ENCODE measurements around the gene DCTN2. TPM values are rescaled to one million over a fixed set of nuclear protein-coding genes. Genes with fewer than 3 reads are reported as not detected.

DCTN2 gene
- total and polyA plus RNA-seq, 8 donors, result 104 to 162 (median 155) TPM

GRCh38 chr12:57541001-57541400 is 6.0 kb downstream of the DCTN2 start:
- Histone ChIP-seq H3K36me3 (peaks cover 0 to 63% of the 10 kb centered on the region in 2 donors), H3K9me3 (no peaks in the 10 kb centered on the region), H3K4me3 (no peak overlapping the region), H3K27me3 (no peaks in the 10 kb centered on the region), H3K4me1 (peaks cover 9 to 31% of the 10 kb centered on the region in 2 donors), H3K27ac (no peak overlapping the region)
- TF ChIP-seq CTCF (IDR thresholded peaks at IDR 0.05), result no peak
- DNase-seq (no peak), ATAC-seq (no peak)
- intact Hi-C loops (cut with DNase I), result no loop called here

DNA sequence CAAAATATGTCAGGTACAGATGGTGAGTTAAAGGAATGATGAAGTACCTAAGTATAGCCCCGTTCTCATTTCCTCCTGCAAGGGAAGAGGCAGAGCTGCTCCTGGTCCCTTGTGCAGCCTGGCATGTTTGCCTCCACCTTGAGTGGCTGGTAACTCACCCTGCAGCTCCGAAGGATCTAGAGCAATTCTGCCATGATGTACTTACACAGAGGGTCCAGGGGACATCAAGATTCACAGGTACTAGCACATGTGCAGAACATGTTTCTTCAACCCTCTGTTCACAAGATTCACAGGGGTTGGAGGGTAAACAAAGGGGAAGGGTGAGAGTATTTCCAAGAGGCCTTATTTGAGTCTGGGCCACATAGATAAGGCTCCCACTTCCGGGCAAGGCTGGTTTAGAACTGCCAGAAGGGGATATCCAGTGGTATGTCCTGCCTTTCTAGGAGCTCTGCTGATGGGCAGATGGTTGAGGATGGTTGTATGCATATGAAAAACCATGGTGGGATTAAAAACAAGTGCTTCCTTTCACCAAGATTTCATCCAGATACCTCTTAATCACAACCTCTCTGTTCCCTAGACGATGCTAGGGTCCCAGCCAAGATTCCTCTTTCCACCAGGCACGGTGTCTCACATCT is 7.7 kb downstream of the DCTN2 start:
- Histone ChIP-seq H3K27me3 (no peaks in the 10 kb centered on the region), H3K27ac (no peak overlapping the region), H3K36me3 (peaks cover 0 to 79% of the 10 kb centered on the region in 2 donors), H3K4me3 (no peak overlapping the region), H3K4me1 (peaks cover 0 to 14% of the 10 kb centered on the region in 2 donors), H3K9me3 (no peaks in the 10 kb centered on the region)
- no peak for ATAC-seq
- no peak for TF ChIP-seq CTCF (IDR thresholded peaks at IDR 0.05)
- intact Hi-C loops (cut with DNase I), result no loop called here
- no peak for DNase-seq

DNA sequence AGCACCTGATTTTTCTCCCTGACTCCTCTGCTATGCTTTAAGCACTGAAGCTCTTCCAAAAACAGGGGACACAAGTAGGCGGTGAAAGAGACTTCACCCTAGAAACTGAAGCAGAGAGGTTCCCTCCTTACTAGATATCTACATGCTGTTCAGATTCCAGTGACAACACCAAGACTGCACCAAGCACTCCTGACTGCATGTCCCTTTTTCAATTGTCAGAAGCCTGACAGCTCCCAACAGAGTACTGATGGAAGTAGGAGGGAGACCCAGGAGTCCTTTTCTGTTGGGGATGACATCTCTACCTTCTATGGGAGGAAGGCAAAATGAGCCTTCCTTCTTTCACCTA is 10.4 kb downstream of the DCTN2 start:
- Histone ChIP-seq H3K36me3 (peaks cover 0 to 84% of the 10 kb centered on the region in 2 donors), H3K4me1 (peaks cover 0 to 6% of the 10 kb centered on the region in 2 donors), H3K4me3 (no peak overlapping the region), H3K27me3 (no peaks in the 10 kb centered on the region), H3K9me3 (no peaks in the 10 kb centered on the region), H3K27ac (no peak overlapping the region)
- no peak for DNase-seq
- intact Hi-C loops (cut with DNase I), result no loop called here
- TF ChIP-seq CTCF (IDR thresholded peaks at IDR 0.05), result no peak
- no peak for ATAC-seq

DNA sequence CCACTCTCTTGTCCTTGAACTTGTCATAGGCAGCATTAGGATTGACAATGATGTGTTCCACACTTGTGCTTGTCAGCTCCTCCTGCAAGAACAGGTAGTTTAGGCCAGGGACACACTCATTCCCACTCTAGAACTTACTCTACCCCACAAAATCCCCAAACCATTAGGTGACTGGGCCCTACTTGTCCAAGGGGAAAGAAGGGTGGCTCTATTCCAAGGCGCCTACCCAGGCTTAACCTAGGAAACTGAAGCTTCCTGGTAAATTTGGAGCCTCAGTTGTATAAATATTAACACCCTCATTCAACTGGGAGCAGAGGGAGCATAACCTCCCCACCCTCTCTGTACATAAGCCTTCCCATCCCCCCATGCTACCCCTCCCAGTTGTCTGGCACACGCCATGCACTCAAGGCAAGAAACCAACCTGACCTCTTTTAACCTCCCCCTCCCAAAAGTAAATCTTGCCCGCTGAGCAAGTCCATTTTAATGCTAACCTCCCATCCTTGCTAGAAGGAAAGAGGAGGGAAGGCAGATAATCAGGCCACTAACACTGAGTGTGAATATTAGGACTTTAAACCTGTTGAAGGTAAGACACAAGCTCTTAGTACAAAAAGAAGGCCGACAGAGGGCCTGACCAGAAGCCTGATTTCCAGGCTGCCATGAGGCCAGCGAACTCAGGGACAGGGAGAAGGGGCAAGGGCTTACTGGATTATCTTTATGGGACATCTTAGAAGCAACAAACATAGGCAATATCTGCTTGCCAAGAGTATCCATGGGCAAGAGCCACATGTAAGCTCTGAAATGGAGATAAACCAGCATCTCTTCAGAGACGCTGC is 11.0 kb downstream of the DCTN2 start:
- no peak for TF ChIP-seq CTCF (IDR thresholded peaks at IDR 0.05)
- peak; percentile 44 for ATAC-seq
- H3K27me3 ChIP-seq, result no peaks in the 10 kb centered on the region
- intact Hi-C loops (cut with DNase I), result no loop called here
- no peak overlapping the region for H3K4me3 ChIP-seq
- H3K36me3 ChIP-seq, result peaks cover 0 to 84% of the 10 kb centered on the region in 2 donors
- peaks cover 0 to 1% of the 10 kb centered on the region in 2 donors for H3K4me1 ChIP-seq
- DNase-seq, result no peak
- H3K9me3 ChIP-seq, result no peaks in the 10 kb centered on the region
- H3K27ac ChIP-seq, result no peak overlapping the region

GRCh38 chr12:57534991-57535543 is 11.9 kb downstream of the DCTN2 start:
- Histone ChIP-seq H3K9me3 (no peaks in the 10 kb centered on the region), H3K4me1 (no peaks in the 10 kb centered on the region), H3K36me3 (peaks cover 0 to 86% of the 10 kb centered on the region in 2 donors), H3K27ac (no peak overlapping the region), H3K4me3 (no peak overlapping the region), H3K27me3 (no peaks in the 10 kb centered on the region)
- intact Hi-C loops (cut with DNase I), result no loop called here
- no peak for ATAC-seq
- no peak for TF ChIP-seq CTCF (IDR thresholded peaks at IDR 0.05)
- DNase-seq, result no peak

Measured in left lung (tissue), 10 donors.